Activated CD8-positive, alpha-beta T cell treated with anti-CD3 and anti-CD28 coated beads for 36 hours (primary cell): ENCODE results near the gene MIPOL1. TPM values are rescaled to one million over a fixed set of nuclear protein-coding genes. Genes with fewer than 3 reads are reported as not detected.

Source experiments
- ATAC-seq: fragments of 200-7000 bp; cut with Tn5 transposase; one replicate; pipeline ENCODE4 v1.10.0; 2021; ENCODE audit warnings: mild to moderate bottlenecking, moderate library complexity
- CTCF ChIA-PET: fragments of 350-600 bp; sonication (Branson Sonifier 250); formaldehyde crosslinking; loops from one replicate; lab custom pipeline; 2021; ENCODE audit warnings: antibody characterized with exemption; lab: Charles Lee
- POLR2A ChIA-PET: fragments of 350-600 bp; sonication (Branson Sonifier 250); formaldehyde crosslinking; loops from one replicate; lab custom pipeline; 2021; ENCODE audit warnings: antibody characterized with exemption; lab: Charles Lee
- DNase-seq: peaks from one replicate; pipeline ENCODE4 v3.0.0-alpha.2; 2020
- H3K27ac Mint-ChIP-seq: one replicate; pipeline ENCODE4 v1.8.0; 2021; ENCODE audit warnings: mild to moderate bottlenecking, mixed read lengths
- H3K27me3 Mint-ChIP-seq: one replicate; pipeline ENCODE4 v1.8.0; 2021; ENCODE audit warnings: mixed read lengths
- H3K36me3 Mint-ChIP-seq: one replicate; pipeline ENCODE4 v1.8.0; 2021; ENCODE audit warnings: low read depth, mixed read lengths
- H3K4me1 Mint-ChIP-seq: one replicate; pipeline ENCODE4 v1.8.0; 2021; ENCODE audit warnings: low read depth, mixed read lengths
- H3K4me3 Mint-ChIP-seq: one replicate; pipeline ENCODE4 v1.8.0; 2021; ENCODE audit warnings: mild to moderate bottlenecking, moderate library complexity, mixed read lengths
- H3K9me3 Mint-ChIP-seq: one replicate; pipeline ENCODE4 v1.8.0; 2021; ENCODE audit warnings: mixed read lengths
- CTCF ChIP-seq: fragments of 200-600 bp; IDR thresholded peaks from one replicate; pipeline ENCODE4 v1.8.0; 2022; ENCODE audit warnings: antibody characterized with exemption, mild to moderate bottlenecking
- intact Hi-C: fragments of 100-400 bp; cut with micrococcal nuclease; formaldehyde crosslinking; loops from one replicate; pipeline ENCODE4 v1.10.0; 2022
- total RNA-seq, 2 experiments: library from RNA; stranded (reverse); gene quantifications; one replicate each; pipeline ENCODE4 v1.2.3, GENCODE V29; 2021

Gene MIPOL1
- total RNA-seq, 2 experiments from 2014 or later: not detected

DNA sequence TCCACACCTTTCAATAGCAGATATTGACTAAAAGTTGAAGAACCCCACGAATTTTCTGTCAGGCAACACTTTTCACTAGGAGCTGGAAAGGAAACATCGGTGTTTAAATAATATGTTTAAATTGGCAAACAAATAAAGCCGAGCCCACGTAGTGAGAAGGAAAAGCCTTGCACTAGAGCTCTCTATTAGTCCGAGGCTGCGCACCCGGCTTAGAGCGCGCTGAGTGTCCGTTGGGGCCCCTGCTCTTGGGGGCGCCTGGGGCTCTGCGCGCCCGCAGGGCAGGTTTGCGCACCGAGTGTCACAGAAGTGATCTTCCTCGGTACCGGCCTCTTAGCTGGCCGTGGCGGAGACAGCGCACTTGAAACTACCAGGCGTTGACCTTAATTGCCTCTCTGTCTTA lies 404.1 kb downstream of the MIPOL1 start:
- ATAC-seq (no peak), DNase-seq (no peak)
- TF ChIP-seq CTCF: no peak
- Mint-ChIP-seq H3K27me3 (peaks cover 65% of the 10 kb centered on the region), H3K27ac (no peak overlapping the region), H3K4me1 (peaks cover 2% of the 10 kb centered on the region), H3K36me3 (peaks cover 11% of the 10 kb centered on the region), H3K4me3 (no peak overlapping the region), H3K9me3 (peaks cover 3% of the 10 kb centered on the region)
- POLR2A ChIA-PET: no interaction called here
- intact Hi-C loops: no loop called here
- CTCF ChIA-PET: interaction anchor here (0.6 to 0.9 kb wide), 2 partner anchors 13 to 439 kb away, joined by 3 read pairs; no protein-coding TSS in a partner anchor

Other genes starting within 250 kb of the MIPOL1 start
- not detected for gene SLC25A21, start 25.3 kb upstream of the MIPOL1 start, total RNA-seq